ENCODE measurements around the gene TOP1. TPM values are rescaled to one million over a fixed set of nuclear protein-coding genes. Genes with fewer than 3 reads are reported as not detected.

TOP1 gene
- total RNA-seq, 1 donor from 2014 or later: 58.9 TPM

DNA sequence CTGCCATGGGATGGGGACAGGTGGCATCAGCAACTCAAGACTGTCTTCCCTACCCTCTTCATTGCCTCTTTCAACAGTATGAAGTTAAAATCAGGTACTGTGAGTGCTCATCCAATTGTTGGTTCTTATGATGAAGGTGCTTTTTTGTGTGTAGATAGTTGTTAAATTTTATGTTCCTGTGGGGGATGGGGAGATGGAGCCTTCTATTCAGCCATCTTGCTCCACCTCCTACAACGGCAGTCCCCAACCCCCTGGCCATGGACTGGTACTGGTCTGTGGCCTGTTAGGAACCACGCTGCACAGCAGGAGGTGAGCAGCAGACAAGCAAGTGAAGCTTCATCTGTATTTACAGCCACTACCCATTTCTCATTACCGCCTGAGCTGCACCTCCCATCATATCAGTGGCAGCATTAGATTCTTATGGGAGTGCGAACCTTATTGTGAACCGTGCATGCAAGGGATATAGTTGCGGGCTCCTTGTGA, 47.8 kb upstream of the TOP1 start:
- no peaks in the 10 kb centered on the region for H4K20me1 ChIP-seq (ENCODE audit: low read depth)
- no peak overlapping the region for H3K4me2 ChIP-seq
- TF ChIP-seq EZH2phosphoT487 (IDR thresholded peaks at IDR 0.05) (no peak), EZH2 (IDR thresholded peaks at IDR 0.05) (no peak)
- TF ChIP-seq, protein P1, sequence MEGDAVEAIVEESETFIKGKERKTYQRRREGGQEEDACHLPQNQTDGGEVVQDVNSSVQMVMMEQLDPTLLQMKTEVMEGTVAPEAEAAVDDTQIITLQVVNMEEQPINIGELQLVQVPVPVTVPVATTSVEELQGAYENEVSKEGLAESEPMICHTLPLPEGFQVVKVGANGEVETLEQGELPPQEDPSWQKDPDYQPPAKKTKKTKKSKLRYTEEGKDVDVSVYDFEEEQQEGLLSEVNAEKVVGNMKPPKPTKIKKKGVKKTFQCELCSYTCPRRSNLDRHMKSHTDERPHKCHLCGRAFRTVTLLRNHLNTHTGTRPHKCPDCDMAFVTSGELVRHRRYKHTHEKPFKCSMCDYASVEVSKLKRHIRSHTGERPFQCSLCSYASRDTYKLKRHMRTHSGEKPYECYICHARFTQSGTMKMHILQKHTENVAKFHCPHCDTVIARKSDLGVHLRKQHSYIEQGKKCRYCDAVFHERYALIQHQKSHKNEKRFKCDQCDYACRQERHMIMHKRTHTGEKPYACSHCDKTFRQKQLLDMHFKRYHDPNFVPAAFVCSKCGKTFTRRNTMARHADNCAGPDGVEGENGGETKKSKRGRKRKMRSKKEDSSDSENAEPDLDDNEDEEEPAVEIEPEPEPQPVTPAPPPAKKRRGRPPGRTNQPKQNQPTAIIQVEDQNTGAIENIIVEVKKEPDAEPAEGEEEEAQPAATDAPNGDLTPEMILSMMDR (IDR thresholded peaks at IDR 0.05): no peak
- Mint-ChIP-seq H3K27ac (no peak overlapping the region), H3K36me3 (no peaks in the 10 kb centered on the region), H3K4me1 (no peaks in the 10 kb centered on the region), H3K4me3 (no peak overlapping the region), H3K27me3 (ENCODE audit: insufficient read depth, low read depth) (no peaks in the 10 kb centered on the region), H3K9me3 (peaks cover 21% of the 10 kb centered on the region)
- H2AFZ ChIP-seq (replicated peaks): no peak overlapping the region
- H3K36me3 ChIP-seq: no peaks in the 10 kb centered on the region
- no peaks in the 10 kb centered on the region for H3F3A ChIP-seq (ENCODE audit: low read depth)
- H3K27ac ChIP-seq: no peak overlapping the region
- H3K27me3 ChIP-seq: no peaks in the 10 kb centered on the region
- DNase-seq (ENCODE audit: low spot score): no peak
- peaks cover 4% of the 10 kb centered on the region for H3K9me3 ChIP-seq (ENCODE audit: low read depth)
- H3K4me3 ChIP-seq: no peak overlapping the region
- no peaks in the 10 kb centered on the region for H3K4me1 ChIP-seq
- no peaks in the 10 kb centered on the region for H3K79me2 ChIP-seq (ENCODE audit: low read depth)
- H3K9ac ChIP-seq: no peak overlapping the region

DNA sequence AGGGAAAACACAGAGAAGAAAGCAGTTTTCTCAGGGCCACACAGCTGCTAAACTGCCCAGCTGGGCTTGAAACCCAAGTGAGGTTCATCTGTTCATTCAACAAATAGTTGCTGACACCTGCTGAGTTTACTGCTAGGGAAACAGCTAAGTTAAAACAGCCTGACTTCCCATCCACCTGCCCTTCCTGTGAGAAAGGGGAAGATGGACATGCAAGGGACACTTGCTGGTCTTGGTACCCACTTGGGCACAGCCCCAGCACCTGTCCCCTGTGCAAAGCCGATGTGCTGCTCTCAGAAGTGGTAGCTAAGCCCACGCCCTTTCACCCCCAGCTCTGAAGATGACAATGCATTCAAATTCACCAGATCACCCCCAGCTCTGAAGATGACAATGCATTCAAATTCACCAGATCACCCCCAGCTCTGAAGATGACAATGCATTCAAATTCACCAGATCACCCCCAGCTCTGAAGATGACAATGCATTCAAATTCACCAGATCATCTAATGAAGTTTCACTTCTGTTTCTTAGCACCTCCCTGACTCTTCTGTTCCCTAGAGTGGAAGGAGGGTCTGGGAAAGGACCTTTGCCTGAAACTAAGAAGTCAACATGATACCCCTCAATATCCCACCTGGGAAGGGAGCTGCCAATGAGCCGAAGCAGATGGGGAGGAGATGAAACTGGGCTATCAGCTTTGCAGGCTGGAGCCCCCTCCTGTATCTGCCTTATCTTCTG, 46.0 kb upstream of the TOP1 start:
- peaks cover 13% of the 10 kb centered on the region for H3K9me3 Mint-ChIP-seq
- no peaks in the 10 kb centered on the region for H3K9me3 ChIP-seq (ENCODE audit: low read depth)
- no peaks in the 10 kb centered on the region for H3K4me1 Mint-ChIP-seq
- H3F3A ChIP-seq (ENCODE audit: low read depth): no peaks in the 10 kb centered on the region
- H3K27me3 Mint-ChIP-seq (ENCODE audit: insufficient read depth, low read depth): no peaks in the 10 kb centered on the region
- DNase-seq (ENCODE audit: low spot score): no peak
- no peak overlapping the region for H3K4me3 ChIP-seq
- H3K27me3 ChIP-seq: no peaks in the 10 kb centered on the region
- no peaks in the 10 kb centered on the region for H3K4me1 ChIP-seq
- no peak overlapping the region for H2AFZ ChIP-seq (replicated peaks)
- no peak overlapping the region for H3K4me3 Mint-ChIP-seq
- H3K27ac ChIP-seq: no peak overlapping the region
- H4K20me1 ChIP-seq (ENCODE audit: low read depth): no peaks in the 10 kb centered on the region
- H3K4me2 ChIP-seq: no peak overlapping the region
- H3K36me3 Mint-ChIP-seq: no peaks in the 10 kb centered on the region
- no peak overlapping the region for H3K9ac ChIP-seq
- no peaks in the 10 kb centered on the region for H3K36me3 ChIP-seq
- no peak overlapping the region for H3K27ac Mint-ChIP-seq
- no peaks in the 10 kb centered on the region for H3K79me2 ChIP-seq (ENCODE audit: low read depth)
- no peak for TF ChIP-seq EZH2 (IDR thresholded peaks at IDR 0.05)
- TF ChIP-seq, protein P1 (IDR thresholded peaks at IDR 0.05): no peak
- no peak for TF ChIP-seq EZH2phosphoT487 (IDR thresholded peaks at IDR 0.05)

DNA sequence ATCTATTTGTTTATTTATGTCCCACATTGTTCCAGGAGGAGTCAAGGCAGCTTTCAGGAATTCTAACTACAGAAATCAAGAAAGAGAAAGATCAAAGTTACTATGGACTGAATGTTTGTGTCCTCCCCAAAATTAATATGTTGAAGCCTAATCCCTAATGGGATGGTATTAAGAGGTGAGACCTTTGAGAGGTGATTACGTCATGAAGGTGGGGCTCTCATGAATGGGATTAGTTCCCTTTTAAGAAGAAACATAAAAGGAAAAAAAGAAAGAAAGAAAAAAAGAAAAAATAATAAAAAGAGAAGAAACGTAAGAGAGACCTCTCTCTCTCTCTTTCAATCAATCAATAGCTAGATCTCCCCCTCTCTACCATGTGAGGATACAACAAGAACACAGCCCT, 44.7 kb upstream of the TOP1 start:
- H3K79me2 ChIP-seq (ENCODE audit: low read depth): no peaks in the 10 kb centered on the region
- no peaks in the 10 kb centered on the region for H3K36me3 ChIP-seq
- no peaks in the 10 kb centered on the region for H3K27me3 ChIP-seq
- Mint-ChIP-seq H3K4me1 (no peaks in the 10 kb centered on the region), H3K36me3 (no peaks in the 10 kb centered on the region), H3K4me3 (no peak overlapping the region), H3K27ac (no peak overlapping the region), H3K9me3 (no peaks in the 10 kb centered on the region), H3K27me3 (ENCODE audit: insufficient read depth, low read depth) (no peaks in the 10 kb centered on the region)
- DNase-seq (ENCODE audit: low spot score): no peak
- no peak overlapping the region for H3K27ac ChIP-seq
- no peak overlapping the region for H3K4me2 ChIP-seq
- no peak overlapping the region for H3K9ac ChIP-seq
- no peaks in the 10 kb centered on the region for H3K4me1 ChIP-seq
- H3K4me3 ChIP-seq: no peak overlapping the region
- no peaks in the 10 kb centered on the region for H3K9me3 ChIP-seq (ENCODE audit: low read depth)
- no peaks in the 10 kb centered on the region for H4K20me1 ChIP-seq (ENCODE audit: low read depth)
- H2AFZ ChIP-seq (replicated peaks): no peak overlapping the region
- no peaks in the 10 kb centered on the region for H3F3A ChIP-seq (ENCODE audit: low read depth)
- TF ChIP-seq, protein P1 (IDR thresholded peaks at IDR 0.05): no peak
- TF ChIP-seq EZH2 (IDR thresholded peaks at IDR 0.05): no peak
- TF ChIP-seq EZH2phosphoT487 (IDR thresholded peaks at IDR 0.05): no peak

Data from neural progenitor cell (in vitro differentiated cells).